Suppressor macrophage treated with lipopolysaccharide for 1 hour (primary cell): ENCODE results near the gene AFTPH.

Experiments
- DNase-seq, 3 donors: peaks; one replicate each; pipeline ENCODE4 v3.0.0-alpha.2; 2020 to 2022

The AFTPH gene

GRCh38 chr2:64541547-64541946 is 17.4 kb downstream of the AFTPH start:
- no peak for DNase-seq

- DNase-seq: no peak
Measured at GRCh38 chr2:64542071-64543007, 18.2 kb downstream of the AFTPH start.

GRCh38 chr2:64543008-64543697 is 19.0 kb downstream of the AFTPH start:
- no peak for DNase-seq

GRCh38 chr2:64548761-64549160 is 24.6 kb downstream of the AFTPH start:
- DNase-seq: no peak

- no peak for DNase-seq
Measured at GRCh38 chr2:64550042-64550441, 25.9 kb downstream of the AFTPH start.

- no peak for DNase-seq
Measured at GRCh38 chr2:64551851-64552250, 27.7 kb downstream of the AFTPH start.

GRCh38 chr2:64554117-64554516 is 30.0 kb downstream of the AFTPH start:
- DNase-seq: no peak

GRCh38 chr2:64558445-64559081 is 34.4 kb downstream of the AFTPH start:
- DNase-seq: no peak

GRCh38 chr2:64562148-64562784 is 38.1 kb downstream of the AFTPH start:
- DNase-seq: peak; percentile 31 to 63 (median 48)

GRCh38 chr2:64563436-64563938 is 39.4 kb downstream of the AFTPH start:
- no peak for DNase-seq

GRCh38 chr2:64565949-64566710 is 42.0 kb downstream of the AFTPH start:
- DNase-seq: no peak

- no peak for DNase-seq
Measured at GRCh38 chr2:64567473-64567872, 43.3 kb downstream of the AFTPH start.

- no peak for DNase-seq
Measured at GRCh38 chr2:64568836-64569235, 44.7 kb downstream of the AFTPH start.

GRCh38 chr2:64574871-64575270 is 50.7 kb downstream of the AFTPH start:
- no peak for DNase-seq

GRCh38 chr2:64581018-64581417 is 56.9 kb downstream of the AFTPH start:
- DNase-seq: no peak

- no peak for DNase-seq
Measured at GRCh38 chr2:64581777-64582539, 57.8 kb downstream of the AFTPH start.

GRCh38 chr2:64582774-64583340 is 58.7 kb downstream of the AFTPH start:
- no peak for DNase-seq

- no peak for DNase-seq
Measured at GRCh38 chr2:64586054-64586453, 61.9 kb downstream of the AFTPH start.

GRCh38 chr2:64586883-64587481 is 62.9 kb downstream of the AFTPH start:
- peak; percentile 63 to 80 (median 78) for DNase-seq

- DNase-seq: peak in 2 of 3 donors; percentile 28 to 48
Measured at GRCh38 chr2:64587561-64587960, 63.4 kb downstream of the AFTPH start.
